HG03159 (cell line): ENCODE results near the gene KIAA1671.
"Not testable (repeated sequence)": the region's sequence is repeated elsewhere in the genome, so short reads cannot be mapped to it uniquely, and the experiment has no call there.

ENCODE experiments used
- ATAC-seq: cut with Tn5 transposase; IDR thresholded peaks from one replicate; pipeline ENCODE4 v1.9.1; 2021; ENCODE audit warnings: mild to moderate bottlenecking, moderate library complexity; ENCODE audit not compliant: unreplicated experiment

The KIAA1671 gene

GRCh38 chr22:25183949-25184619 is 231.6 kb downstream of the KIAA1671 start:
- ATAC-seq = no peak

- no peak for ATAC-seq
These were observed 233.6 kb downstream of the KIAA1671 start for GRCh38 chr22:25186140-25186539.

- no peak for ATAC-seq
These were observed 235.0 kb downstream of the KIAA1671 start for GRCh38 chr22:25187469-25187868.

DNA sequence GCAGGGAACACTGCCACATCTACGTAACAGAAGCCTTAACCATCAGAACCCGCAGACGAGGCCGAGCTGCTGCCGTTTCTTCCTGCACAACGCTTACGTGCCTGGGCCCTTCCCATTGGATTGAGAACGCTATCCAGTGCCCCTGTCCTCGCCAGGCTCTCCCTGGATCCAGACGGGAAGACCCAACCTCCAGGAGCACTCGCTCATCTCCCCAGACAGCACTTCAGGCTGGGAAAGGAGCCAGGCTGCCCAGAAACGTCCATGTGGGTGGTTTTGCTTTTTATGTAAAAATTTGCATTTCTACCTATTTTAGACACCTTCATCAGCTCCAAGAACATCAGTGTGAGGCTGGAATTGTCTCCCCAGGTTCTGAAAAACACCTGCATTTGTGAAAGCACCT is 239.9 kb downstream of the KIAA1671 start:
- ATAC-seq = no peak

- ATAC-seq = no peak
These were observed 240.6 kb downstream of the KIAA1671 start for GRCh38 chr22:25193130-25193529.

DNA sequence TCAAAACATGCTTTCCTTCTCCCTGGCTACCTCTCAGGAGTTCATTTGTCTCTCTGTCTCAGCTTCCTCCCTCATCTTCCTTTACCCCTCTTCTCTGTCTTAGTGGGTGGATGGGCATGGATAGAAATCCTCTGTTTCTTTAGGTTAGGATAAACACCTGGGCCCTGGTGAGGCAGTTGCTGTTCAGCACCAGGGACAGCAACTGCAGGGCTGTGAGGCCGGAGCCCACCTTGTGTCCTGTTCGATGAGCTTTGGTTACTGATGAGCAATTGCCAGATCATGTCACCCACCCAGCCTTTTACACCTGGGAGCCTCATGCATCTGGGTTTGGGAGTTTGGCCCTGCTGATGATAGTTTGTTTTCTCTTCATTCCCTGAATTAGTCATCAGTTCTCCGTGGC is 241.0 kb downstream of the KIAA1671 start:
- no peak for ATAC-seq

DNA sequence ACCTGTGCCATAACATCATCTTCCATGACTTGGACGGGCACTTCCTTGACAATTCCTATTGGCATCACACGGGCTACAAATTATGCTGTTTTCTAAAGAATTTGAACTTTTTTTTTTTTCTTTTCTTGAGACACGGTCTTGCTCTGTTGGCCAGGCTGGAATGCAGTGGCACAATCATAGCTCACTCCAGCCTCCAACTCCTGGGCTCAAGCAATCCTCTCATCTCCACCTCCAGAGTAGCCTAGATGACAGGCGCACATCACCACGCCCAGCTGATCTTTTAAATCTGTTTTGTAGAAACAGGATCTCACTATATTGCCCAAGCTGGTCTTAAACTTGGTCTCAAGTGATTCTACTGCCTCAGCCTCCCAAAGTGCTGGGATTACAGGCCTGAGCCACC is 243.8 kb downstream of the KIAA1671 start:
- no peak for ATAC-seq

GRCh38 chr22:25197340-25197739 is 244.8 kb downstream of the KIAA1671 start:
- no peak for ATAC-seq

DNA sequence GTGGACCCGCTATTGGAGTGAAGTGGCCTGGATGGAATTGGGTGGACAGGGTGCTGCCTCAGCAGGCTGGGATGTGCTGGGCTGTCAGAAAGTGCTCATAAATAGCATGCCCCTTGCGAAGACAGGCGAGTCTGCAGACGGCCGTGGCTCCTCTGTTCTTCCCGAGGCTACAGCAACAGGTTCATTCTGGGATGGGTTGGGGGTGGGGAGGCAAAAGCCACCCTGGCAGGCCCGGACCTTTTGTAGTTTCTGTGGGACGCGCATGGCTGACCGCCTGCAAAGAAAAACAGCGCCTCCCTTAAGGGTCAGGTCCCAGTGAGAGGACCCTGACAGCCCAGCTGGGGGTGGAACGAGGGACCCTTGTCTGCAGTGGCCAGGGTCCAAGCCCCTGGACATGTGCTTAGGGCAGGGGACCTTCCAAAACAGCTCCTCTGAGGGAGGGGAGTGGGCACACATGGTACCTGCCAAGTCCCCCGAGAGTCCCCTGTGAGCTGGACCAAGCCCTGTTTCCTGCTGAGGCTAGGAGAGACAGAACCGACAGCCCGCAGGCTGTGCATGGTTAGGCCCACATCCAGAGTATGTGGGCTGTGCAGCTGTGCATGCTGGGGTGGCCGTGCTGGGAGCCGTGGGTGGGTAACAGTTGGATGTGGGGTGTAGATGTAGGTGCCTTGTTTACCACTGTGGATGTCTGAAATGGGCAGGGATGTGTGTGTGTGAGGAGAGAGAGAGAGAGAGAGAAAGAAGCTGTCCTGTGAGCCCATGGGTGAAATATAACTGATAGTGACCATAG is 247.4 kb downstream of the KIAA1671 start, which contains the start of gene CRYBB3:
Gene CRYBB3 (plus strand): TSS at position 128 of the 790 bp plus-strand sequence. CDS start 1,539 bp downstream, outside the sequence.
- ATAC-seq = no peak

DNA sequence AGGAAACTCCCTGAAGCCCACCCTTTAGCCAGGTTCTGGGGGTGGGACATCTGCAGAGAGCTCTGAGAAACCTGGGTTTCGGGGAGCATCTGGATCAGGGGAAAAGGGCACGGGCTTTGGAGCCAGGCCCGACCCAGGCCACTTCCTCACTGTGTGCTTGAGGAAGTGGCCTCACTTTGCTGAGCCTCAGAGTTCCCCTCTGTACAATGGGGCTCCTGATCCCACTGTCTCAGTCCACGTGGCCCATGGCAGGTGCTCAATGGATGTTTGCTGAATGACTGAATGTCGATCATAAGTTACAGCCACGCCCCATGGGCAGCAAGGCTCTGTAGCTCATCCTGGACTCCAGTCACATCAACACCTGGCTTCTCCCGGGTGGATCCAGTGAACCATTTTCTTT is 248.5 kb downstream of the KIAA1671 start:
- no peak for ATAC-seq

- ATAC-seq = no peak
These were observed 249.2 kb downstream of the KIAA1671 start for GRCh38 chr22:25201557-25202273.

GRCh38 chr22:25202290-25202921 is 249.9 kb downstream of the KIAA1671 start:
- ATAC-seq = no peak

GRCh38 chr22:25203082-25203481 is 250.6 kb downstream of the KIAA1671 start:
- no peak for ATAC-seq

GRCh38 chr22:25204547-25204946 is 252.0 kb downstream of the KIAA1671 start:
- not testable (repeated sequence) for ATAC-seq

DNA sequence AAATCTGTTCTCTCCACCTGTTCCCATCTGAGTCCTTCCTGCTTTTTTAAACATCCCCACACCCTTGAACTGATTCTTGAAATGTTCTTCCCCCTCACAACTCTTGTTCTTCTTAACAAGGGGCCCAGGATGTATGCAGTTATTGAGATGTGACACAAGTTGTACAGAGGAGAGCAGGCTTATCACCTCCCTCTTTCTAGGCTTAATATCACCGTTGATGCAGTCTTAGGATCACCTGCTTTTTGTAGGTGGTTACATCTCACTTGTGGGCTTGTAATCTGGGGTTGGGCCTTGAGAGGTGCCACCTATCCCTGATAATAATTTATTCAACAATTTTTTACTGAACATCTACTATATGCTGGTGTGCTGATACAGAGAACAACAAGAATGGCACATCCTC is 253.3 kb downstream of the KIAA1671 start:
- ATAC-seq = no peak

DNA sequence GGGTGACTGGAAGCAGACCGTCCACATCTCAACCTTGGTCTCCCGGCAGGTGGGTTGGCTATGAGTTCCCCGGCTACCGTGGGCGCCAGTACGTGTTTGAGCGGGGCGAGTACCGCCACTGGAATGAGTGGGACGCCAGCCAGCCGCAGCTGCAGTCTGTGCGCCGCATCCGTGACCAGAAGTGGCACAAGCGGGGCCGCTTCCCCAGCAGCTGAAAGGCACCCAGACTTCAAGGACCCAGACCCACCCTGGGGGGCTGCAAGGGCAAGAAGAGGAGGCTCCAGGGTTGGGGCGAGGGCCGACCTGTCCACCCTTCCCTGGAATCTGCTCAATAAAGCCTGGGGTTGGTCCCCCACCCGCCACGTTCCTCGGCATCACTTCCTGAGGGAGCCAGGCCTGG is 254.5 kb downstream of the KIAA1671 start:
- ATAC-seq = no peak

GRCh38 chr22:25207553-25208157 is 255.1 kb downstream of the KIAA1671 start:
- no peak for ATAC-seq

DNA sequence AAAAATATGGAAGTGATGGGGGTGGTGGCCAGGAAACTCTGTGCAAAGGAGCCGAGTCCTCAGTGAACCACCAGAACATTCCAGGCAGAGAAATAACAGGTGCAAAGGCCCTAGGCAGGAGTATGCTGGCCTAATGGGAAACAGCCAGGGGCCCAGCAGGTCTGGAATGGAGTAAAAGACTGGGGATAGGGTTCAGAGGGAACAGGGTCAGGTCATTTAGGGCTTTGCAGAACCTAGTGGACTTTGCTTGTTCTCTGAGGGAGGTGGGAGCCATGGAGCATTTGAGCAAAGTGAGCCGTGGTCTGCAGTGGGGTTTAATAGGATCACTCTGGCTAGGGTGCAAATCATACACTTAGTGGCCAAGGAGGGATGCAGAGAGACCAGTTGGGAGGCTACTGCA is 255.8 kb downstream of the KIAA1671 start:
- ATAC-seq = no peak

GRCh38 chr22:25208743-25209505 is 256.4 kb downstream of the KIAA1671 start:
- ATAC-seq = no peak

GRCh38 chr22:25210793-25211192 is 258.3 kb downstream of the KIAA1671 start:
- no peak for ATAC-seq
